Stimulated activated CD4-positive, alpha-beta T cell treated with anti-CD3 and anti-CD28 coated beads, Interleukin-4, amount 100 ng/mL, for 24 hours (primary cell): Measurements from ENCODE around the gene GNPAT.

ENCODE experiments used
- DNase-seq: peaks from one replicate; pipeline ENCODE4 v3.0.0-alpha.2; 2020

Gene GNPAT

DNA sequence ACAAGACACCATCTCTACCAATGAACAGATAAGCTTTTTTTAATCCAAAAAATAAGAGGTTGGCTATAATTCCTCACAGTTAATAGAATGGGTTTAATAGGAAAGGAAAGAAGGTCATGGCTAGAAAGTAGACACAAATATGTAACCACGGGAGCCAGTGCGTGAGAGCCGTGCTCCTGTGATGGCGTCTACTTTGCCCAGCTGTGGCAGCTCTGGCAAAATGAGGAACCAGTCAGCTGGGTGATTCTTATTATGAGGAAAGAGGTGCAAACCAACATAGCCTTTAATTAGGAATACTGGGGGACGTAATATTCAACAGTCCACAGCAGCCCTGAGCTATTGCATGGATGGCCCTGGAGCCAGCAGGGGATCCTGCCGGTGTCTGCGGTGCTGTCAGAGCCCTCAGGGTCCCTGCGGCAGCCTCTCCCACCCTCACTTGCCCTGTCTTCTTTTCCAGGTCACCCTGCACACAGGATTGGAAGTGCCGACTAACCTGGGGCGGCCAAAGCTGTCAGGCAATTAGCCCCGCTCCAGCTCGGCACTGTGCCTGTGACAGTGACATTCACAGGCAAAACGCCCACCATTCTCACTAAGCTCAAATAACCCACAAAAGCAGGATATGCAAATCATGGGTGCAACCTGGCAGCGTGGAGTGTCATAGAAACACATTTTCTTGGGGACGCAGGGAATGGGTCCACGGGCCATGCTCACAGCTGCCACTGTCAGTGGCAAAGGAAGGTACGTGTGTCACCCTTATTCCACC lies 25.9 kb upstream of the GNPAT start:
- DNase-seq = no peak

GRCh38 chr1:231215681-231216385 lies 25.2 kb upstream of the GNPAT start:
- no peak for DNase-seq

DNA sequence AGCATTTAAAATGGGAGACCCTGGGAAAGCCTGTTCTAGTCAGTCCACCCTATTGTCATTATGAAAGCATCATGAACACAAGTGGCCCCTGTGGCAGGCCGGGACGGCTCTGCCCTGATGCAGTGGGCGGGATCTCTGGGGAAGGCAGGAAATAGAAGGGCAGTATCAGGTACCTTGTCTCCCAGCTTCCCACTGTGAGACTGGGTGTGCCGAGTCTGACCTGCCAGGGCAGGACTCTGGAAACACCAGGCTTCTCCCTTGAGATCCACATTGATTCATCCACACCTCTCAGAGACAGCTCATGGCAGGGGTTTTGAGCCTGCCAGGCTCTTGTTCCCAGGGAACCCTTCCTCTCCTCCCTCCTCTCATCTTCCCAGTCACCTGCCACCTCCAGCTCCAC lies 24.5 kb upstream of the GNPAT start:
- no peak for DNase-seq

DNA sequence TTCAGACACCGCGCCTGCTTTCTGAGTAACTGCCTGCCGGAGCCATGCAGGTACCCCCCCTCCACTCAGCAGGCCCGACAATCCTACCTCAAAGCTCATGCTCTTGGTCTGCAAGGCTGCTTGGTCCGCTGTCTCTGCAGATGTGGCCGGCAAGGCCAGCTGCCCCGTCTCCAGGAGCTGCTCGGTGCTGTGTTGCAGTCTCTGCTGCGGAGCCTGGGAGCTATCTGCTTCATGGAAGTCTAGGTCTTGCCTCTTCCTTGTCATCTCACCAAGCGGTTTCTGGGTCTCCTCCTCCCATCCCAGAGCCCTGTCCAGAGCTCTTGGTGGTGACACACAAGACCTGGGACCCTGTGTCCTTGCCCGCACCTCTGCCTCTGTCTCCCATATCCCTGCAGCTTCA lies 24.0 kb upstream of the GNPAT start:
- DNase-seq = no peak

DNA sequence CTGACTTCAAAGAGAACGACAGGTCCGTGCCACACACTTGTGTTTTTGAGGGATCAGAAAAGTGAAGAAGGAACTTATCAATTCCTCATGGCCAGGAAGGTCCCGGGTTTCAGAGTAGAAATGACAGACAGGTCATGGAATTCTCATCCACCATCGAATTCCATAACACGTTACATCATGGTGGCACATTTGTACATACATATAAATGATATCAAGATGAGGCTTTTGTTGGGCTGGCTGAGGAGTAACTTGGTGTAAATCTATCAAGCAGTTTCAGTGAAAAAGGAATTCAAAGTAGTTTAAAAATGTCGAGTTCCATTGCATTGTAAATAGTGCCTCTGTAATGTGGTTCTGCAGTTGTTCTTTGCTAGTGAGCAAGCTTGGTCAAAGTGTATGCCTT lies 22.9 kb upstream of the GNPAT start:
- no peak for DNase-seq

DNA sequence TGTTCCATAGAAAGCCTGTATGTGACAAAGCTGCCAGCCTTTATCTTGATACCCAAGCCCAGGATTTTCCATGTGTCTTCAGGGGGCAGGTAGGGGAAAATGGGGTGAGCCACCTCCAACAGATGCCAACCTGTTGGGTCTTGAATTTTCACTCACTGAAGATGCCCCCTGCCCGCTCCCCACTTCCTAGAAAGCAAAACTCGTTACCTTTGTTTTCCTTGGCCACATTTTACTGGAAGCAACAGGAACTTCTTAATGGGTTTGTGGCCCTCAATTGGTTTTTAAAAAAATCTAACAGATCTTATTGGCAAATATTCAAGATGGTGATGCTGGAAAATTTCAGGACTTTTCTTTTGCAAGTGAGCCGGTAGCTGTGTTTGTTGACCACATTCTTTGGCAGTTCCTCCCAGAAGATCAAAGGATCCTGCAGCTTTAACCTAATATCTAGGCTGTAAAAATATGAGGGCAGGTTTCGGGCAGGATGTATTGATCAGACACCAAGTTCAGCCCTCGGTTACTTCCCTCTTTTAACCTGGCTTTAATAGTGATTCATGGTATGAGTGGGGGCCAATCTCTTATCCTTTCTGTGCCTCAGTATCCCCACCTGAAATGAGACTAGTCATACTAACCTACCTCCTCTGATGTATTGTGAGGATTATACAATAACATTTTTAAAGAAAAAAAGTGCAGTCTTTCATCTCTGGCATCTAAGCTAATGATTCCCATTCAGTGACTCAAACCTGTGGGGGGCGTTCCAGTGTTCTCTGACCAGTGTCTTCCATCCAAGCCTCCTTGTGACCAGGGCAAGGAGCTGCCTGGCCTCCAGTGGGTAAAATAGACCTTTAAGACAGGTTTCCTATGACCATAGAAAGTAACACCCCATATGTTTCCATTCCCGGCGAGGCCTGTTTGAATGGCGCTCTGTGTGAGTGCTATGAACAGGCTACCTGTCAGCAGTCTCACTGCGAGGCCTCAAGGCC lies 21.3 kb upstream of the GNPAT start:
- no peak for DNase-seq

- DNase-seq = no peak
Observed at GRCh38 chr1:231220801-231221200, 20.2 kb upstream of the GNPAT start.

DNA sequence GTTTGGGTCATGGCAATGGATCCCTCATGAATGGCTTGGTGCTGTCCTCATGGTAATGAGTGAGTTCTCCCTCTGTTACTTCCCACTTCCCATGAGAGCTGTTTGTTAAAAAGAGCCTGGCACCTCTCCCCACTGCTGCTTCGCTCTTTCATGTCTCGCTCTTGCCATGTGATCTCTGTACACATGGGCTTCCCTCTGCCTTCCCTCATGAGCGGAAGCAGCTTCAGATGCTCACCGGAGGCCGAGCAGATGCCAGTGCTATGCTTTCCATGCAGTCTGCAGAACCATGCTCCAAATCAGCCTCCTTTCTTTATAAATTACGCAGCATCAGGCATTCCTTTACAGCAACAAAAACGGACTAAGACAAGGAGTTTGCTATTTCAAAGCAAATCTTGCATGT lies 14.9 kb upstream of the GNPAT start:
- no peak for DNase-seq

DNA sequence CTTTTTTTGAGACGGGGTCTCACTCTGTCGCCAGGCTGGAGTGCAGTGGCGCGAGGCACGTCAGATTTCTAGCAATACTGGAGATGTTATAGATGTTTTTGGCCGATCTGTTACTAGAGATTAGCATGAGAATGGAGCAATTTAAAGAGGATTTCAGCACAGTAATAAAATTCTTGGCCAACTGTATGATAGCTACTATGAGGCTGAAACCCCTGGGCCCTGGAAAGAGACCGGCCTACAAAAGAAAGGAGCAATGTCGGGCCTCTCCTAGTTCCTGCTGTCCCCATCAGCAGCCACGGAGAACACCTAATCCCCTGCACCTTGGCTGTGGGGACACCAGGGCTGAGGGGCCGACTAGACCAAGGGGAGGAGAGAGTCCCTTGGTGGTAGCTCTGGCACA lies 9.5 kb upstream of the GNPAT start:
- no peak for DNase-seq

DNA sequence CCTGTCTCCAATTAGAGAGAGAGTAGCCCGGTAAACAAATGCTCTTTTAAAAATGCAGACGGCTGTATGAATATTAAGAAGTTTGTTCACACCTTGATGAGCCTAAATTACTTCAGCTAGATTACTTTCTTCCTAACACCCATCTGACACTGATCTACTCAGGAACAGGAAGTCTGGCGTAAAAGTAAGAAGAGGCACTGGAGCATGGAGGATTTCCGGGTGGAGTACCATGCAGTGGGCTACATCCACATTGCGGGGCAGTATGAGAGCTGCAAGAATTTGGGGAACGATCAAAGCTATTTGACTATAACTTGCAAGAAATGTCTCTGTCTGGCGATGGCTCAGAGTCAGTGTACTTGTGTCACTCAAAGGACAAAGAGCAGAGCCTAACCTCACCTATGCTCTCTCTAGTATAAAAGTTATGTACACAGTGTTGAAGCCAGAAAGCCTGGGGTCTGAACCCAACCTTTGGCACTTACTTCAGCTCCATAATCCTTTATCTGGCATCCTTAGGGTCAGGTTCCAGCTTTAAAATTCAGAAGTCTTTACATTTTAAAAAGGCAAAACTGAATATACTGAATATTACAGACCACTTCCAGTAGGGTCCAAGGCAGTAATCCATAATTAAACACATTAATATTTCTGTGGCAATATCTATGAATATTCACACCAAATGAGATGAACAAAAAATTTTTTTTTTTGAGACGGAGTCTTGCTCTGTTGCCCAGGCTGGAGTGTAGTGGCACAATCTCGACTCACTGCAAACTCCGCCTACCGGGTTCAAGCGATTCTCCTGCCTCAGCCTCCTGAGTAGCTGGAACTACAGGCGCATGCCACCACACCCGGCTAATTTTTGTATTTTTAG lies 7.9 kb upstream of the GNPAT start:
- DNase-seq = no peak

GRCh38 chr1:231233735-231234417 lies 7.1 kb upstream of the GNPAT start:
- no peak for DNase-seq

DNA sequence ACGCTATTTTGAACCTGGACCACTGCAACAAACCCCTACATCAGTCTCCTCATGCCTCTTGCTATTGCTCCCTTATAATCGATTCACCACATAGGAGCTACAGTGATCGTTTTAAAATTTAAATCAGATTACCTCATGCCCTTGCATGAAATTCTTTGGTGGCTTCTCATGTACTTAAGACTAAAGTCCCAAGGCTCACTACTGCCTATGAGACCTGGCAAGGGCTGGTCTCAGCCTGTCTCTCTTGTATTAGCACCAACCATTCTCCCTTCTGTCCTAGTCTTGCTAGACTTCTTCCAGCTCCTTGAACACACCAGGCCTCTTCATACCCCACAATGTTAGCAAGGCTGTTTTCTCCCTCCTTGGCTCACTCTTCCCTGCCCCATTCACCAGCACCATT lies 6.5 kb upstream of the GNPAT start:
- DNase-seq = no peak

DNA sequence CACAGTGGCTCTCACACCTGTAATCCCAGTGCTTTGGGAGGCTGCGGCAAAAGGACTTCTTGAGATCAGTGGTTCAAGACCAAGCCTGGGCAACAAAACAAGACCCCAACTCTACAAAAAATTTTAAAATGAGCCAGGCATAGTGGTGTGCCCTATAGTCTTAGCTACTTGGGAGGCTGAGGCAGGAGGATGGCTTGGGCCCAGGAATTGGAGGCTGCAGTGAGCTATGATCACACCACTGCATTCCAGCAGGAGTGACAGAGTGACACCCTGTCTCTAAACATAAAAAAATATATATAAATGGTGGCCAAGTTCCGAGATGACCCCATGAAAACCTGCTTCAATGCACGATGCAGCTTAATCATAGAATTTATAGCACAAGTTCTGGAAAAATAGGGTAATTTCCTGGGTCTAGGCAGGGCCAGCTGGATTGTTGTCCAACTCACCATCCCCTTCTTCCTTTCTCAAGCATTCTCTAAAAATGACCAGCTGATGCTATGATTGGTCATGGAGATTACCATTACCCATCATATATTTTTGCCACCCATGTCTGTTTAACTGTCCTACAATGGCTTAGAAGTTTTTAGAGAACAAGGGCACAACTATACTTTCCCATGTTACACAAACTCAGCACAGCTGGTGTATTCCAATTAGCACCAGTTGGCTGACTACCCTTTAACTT lies 5.3 kb upstream of the GNPAT start:
- DNase-seq = no peak

DNA sequence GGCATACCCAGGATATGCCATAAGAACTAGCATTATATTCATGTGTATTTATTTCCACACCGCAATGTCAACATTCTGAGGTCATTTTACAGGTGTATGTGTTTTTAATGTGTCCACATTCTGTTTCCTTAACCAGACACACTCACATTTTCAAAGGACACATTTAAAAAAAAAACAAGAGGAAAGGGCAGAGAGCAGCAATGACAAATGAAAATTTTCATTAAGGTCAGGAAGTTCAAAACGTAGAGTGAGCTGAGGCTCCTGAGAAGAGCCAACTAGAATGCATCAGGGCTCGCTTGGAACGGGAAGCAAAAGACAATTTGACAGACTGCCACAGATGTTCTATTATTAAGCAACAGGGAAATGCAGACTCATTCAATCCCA lies 4.8 kb upstream of the GNPAT start:
- DNase-seq = no peak

DNA sequence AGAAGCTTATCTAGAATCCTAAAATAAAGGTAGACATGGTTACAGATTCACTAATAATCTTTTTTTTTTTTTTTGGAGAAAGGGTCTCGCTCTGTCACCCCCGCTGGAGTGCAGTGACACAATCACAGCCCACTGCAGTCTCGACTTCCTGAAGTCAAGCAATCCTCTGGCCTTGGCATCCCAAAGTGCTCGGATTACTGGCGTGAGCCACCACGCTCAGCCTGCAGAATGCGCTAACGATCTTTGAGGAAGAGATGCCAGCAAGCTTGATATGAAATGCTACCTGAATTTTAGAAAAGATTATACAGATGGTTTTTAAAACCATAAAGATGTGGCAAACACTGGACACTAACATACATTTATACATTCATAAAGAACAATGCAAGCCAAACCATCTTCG lies 4.1 kb upstream of the GNPAT start:
- no peak for DNase-seq

- no peak for DNase-seq
Observed at GRCh38 chr1:231238298-231238697, 2.7 kb upstream of the GNPAT start.

GRCh38 chr1:231240531-231240882 lies 505 bp upstream of the GNPAT start:
- no peak for DNase-seq

GRCh38 chr1:231241750-231242149 lies 738 bp downstream of the GNPAT start:
- DNase-seq = no peak

- DNase-seq = no peak
Observed at GRCh38 chr1:231242516-231243198, 1.6 kb downstream of the GNPAT start.

DNA sequence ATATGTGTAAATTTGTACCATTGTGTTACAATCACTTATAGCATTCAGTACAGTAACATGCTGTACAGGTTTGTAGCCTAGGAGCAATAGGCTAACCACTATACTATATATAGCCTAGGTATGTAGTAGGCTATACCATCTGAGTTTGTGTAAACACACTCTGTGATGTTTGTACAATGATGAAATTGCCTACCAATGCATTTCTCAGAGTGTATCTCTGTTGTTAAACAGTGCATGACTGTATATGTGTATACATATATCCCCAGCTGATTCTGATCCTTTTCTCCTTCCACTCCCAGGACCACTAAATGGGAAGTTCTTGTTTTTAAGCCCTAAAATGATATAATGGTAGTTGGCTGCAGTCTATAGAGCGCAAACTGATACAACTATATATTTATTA lies 7.8 kb downstream of the GNPAT start:
- DNase-seq = no peak

DNA sequence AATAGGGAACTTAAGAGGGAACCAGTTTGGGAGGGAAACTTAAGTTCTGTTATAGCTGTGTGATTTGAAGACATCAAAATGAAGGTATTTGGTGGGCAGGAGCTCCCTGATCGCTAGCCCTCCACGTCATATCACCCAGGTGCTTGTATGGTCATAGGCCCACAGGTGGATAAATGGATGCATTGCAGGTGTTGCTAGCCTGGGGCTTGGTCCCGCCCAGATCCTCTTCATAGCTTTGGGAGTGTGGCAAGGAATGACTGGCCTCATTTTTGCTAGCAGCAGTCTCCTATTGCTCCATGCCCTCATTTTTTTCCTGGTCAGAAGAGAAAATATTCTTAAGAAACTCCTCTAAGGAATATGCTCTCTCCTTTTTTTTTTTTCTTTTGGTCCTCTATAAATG lies 11.3 kb downstream of the GNPAT start:
- no peak for DNase-seq
